ENCODE measurements around the gene ZGLP1. TPM values are rescaled to one million over a fixed set of nuclear protein-coding genes. Genes with fewer than 3 reads are reported as not detected.

Gene ZGLP1
- total RNA-seq, 2 donors from 2014 or later = 2.3 to 4.6 TPM

- DNase-seq (no peak), ATAC-seq (no peak)
- Histone ChIP-seq H3K9me3 (no peaks in the 10 kb centered on the region), H3K4me3 (no peak overlapping the region), H3K27me3 (no peaks in the 10 kb centered on the region), H3K4me1 (peaks cover 8% of the 10 kb centered on the region), H3K36me3 (replicated peaks in 1 of 2; ENCODE audit: insufficient read depth in 1 of 2, low read depth in 2 of 2) (peaks cover 0 to 22% of the 10 kb centered on the region in 2 donors), H3K27ac (no peak overlapping the region)
- TF ChIP-seq POLR2A (IDR thresholded peaks at IDR 0.05) = no peak
- TF ChIP-seq CTCF (IDR thresholded peaks at IDR 0.05) = no peak
- intact Hi-C loops (cut with DNase I) = no loop called here
- 85 to 91% methylated on average over 7 to 11 of the region's 32 CpGs for WGBS, 2 donors
Observed at GRCh38 chr19:10320602-10321416, 11.2 kb upstream of the ZGLP1 start.

GRCh38 chr19:10318807-10319682 lies 9.4 kb upstream of the ZGLP1 start:
- DNase-seq (no peak), ATAC-seq (no peak)
- Histone ChIP-seq H3K27ac (no peak overlapping the region), H3K4me3 (no peak overlapping the region), H3K9me3 (no peaks in the 10 kb centered on the region), H3K36me3 (replicated peaks in 1 of 2; ENCODE audit: insufficient read depth in 1 of 2, low read depth in 2 of 2) (peaks cover 0 to 22% of the 10 kb centered on the region in 2 donors), H3K27me3 (no peaks in the 10 kb centered on the region), H3K4me1 (peaks cover 16% of the 10 kb centered on the region)
- intact Hi-C loops (cut with DNase I) = no loop called here
- TF ChIP-seq POLR2A (IDR thresholded peaks at IDR 0.05) (no peak), CTCF (IDR thresholded peaks at IDR 0.05) (no peak)
- 88 to 90% methylated on average over 13 of the region's 13 CpGs for WGBS, 2 donors

- intact Hi-C loops (cut with DNase I) = no loop called here
Observed at GRCh38 chr19:10317857-10318462, 8.3 kb upstream of the ZGLP1 start.

More at GRCh38 chr19:10317857-10318462, 8.3 kb upstream of the ZGLP1 start:
- Histone ChIP-seq H3K4me3 (no peak overlapping the region), H3K4me1 (peaks cover 16% of the 10 kb centered on the region), H3K9me3 (no peaks in the 10 kb centered on the region), H3K27ac (no peak overlapping the region), H3K36me3 (replicated peaks in 1 of 2; ENCODE audit: insufficient read depth in 1 of 2, low read depth in 2 of 2) (peaks cover 0 to 22% of the 10 kb centered on the region in 2 donors), H3K27me3 (no peaks in the 10 kb centered on the region)
- 90 to 97% methylated on average over 12 to 14 of the region's 15 CpGs for WGBS, 2 donors
- DNase-seq = no peak
- no peak for TF ChIP-seq POLR2A (IDR thresholded peaks at IDR 0.05)
- TF ChIP-seq CTCF (IDR thresholded peaks at IDR 0.05) = no peak
- ATAC-seq = no peak
